ENCODE measurements around the gene COL5A1.

DNA sequence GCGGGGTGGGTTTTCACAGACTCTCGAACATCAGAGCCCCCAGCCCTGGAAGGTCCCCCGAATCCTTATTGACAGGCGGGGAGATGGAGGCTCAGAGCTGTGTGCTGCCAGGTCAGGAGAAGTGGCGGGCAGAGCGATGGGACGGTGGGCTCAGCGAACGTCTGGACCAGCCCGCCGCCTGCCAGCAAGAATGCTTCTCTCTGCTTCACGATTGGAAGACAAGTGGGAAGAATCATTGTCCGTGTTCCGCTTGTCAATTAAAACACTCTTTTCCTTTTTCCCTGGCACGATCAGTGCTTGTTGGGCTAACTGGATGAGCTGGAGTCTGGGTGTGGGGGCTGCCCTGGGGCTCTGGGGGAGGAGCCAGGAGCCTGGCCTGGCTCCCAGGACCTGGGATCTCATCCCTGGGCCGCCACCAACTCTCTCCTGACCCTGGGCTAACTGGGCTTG, 1.6 kb downstream of the COL5A1 start:
- TF ChIP-seq EZH2 (IDR thresholded peaks at IDR 0.05; ENCODE audit: borderline replicate concordance, low read length): no peak
- TF ChIP-seq, protein P1, sequence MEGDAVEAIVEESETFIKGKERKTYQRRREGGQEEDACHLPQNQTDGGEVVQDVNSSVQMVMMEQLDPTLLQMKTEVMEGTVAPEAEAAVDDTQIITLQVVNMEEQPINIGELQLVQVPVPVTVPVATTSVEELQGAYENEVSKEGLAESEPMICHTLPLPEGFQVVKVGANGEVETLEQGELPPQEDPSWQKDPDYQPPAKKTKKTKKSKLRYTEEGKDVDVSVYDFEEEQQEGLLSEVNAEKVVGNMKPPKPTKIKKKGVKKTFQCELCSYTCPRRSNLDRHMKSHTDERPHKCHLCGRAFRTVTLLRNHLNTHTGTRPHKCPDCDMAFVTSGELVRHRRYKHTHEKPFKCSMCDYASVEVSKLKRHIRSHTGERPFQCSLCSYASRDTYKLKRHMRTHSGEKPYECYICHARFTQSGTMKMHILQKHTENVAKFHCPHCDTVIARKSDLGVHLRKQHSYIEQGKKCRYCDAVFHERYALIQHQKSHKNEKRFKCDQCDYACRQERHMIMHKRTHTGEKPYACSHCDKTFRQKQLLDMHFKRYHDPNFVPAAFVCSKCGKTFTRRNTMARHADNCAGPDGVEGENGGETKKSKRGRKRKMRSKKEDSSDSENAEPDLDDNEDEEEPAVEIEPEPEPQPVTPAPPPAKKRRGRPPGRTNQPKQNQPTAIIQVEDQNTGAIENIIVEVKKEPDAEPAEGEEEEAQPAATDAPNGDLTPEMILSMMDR (IDR thresholded peaks at IDR 0.05; ENCODE audit: low read length): no peak

All from OCI-LY1 (cell line).